Activated naive CD4-positive, alpha-beta T cell (primary cell): Measurements from ENCODE around the gene SULT1C4.
"Not testable (repeated sequence)": the region's sequence is repeated elsewhere in the genome, so short reads cannot be mapped to it uniquely, and the experiment has no call there.

Source experiments
- DNase-seq, 4 experiments: peaks; one replicate each; lab custom pipeline; 2025; lab: John Stamatoyannopoulos, UW

Gene SULT1C4

DNA sequence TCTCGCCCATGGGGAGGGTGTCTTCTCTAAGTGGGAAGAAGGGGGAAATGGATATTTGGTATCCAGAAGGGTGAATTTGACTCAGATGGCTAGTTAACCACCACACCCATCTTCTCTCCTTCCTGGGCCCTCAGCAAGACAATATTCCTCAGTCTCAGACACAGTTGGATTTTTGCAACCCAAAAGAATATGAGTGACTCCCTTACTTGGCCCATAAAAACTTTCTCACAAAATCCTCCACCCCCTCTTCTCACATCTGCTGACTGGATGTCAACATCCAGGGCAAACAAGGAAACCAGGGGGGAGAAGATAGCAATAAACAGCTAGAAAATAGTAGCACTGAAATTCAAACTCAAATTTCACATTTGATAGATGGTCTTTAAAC lies 35.9 kb downstream of the SULT1C4 start:
- no peak for DNase-seq

DNA sequence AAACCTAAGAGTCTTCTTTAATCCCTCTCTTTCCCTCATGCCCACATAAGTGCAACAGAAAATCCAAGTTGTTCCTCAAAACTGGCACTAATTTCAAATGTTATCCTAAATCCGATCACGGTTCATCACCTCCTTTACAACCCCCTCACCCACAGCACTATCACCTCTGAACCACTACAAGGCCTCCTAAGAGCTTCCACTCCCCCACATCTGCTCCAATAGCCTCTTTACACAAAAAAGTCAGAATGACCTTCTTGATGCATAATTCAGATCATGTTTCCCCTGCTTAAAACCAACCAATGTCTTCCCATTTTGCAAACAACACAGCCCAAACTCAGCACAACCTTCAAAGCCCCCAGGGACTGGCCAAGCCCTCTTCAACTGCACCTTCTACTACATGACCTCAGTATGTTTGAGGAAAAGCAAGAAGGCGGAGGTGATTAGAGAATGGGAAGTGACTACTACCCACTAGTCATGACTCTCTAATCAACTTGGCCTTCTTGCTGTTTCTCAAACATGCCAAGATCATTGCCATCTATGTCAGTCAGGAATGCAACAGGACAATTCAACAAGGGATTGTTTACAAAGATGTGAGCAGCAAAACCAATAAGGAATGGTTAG lies 36.6 kb downstream of the SULT1C4 start:
- no peak for DNase-seq

DNA sequence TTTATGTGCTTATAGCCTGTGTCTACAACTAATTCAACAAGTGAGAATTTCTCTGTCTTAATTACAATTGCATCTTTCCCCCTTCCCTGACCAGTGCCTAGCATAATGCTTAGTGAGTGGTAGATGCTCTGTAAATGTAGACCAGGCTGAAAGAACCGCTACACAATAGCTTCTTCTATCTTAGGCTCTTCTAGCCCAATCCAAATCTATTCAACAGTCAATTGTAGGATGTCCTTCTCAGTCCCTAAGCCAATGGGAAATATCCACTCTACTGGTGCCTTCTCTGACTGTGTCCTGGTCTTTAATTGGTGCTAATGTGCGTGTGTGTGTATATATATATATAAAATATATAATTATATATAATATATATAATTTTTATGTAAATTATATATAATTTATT lies 37.2 kb downstream of the SULT1C4 start:
- DNase-seq, result no peak

DNA sequence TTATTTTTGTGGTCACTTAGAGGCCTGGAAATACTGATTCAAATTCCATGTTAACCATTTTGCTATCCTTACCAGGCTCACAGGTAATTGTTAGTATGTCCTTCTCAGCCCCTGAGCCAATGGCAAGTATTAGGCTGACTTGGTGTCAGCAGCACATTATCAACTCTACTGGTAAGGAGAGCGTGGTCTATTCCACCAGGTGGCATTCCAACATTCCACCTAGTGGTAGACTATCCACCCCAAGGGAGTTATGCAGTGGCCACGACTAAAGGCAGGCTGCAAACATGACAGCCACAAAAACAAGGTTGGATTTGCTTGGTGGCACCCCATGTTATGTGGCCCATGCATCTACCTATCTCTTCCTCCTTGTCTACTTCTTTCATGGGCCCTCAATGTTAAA lies 39.5 kb downstream of the SULT1C4 start:
- DNase-seq, result no peak

DNA sequence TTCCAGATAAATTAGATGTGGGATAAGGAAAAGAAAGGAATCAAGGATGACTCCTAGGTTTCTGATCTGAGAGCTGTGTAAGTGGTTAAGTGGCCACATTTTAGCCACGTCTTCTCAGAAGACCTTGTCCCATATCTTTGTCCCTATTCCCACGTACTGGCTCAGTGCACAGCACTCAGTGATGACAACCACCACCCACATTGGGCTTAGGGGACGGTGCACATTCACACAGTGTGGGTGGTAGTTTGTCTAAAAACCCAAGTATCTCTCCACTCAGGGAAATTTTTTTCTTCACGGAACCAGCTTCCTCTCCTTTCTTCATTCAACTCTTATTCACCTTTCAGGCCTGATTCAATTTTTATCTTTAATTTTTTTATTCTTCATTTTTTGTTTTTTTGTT lies 40.7 kb downstream of the SULT1C4 start:
- no peak for DNase-seq

DNA sequence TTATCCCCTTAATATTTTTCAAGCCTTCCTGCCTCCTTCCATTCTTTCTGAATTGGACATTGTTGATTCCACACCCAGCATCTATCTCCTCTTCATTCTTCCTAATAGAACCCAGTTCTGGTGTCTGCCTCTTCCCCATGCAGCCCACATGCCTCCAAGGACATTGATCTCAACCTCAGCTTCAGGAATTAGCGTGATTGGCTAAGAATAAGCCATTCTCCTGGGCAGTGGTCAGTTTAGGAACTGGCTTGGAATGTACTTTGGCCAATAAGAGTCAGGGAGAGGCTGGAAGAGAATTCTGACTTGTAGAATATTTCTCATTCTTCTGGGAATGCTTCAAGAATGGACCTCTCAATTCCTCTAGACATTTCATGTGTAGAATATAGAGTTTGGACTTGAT lies 45.3 kb downstream of the SULT1C4 start:
- no peak for DNase-seq

DNA sequence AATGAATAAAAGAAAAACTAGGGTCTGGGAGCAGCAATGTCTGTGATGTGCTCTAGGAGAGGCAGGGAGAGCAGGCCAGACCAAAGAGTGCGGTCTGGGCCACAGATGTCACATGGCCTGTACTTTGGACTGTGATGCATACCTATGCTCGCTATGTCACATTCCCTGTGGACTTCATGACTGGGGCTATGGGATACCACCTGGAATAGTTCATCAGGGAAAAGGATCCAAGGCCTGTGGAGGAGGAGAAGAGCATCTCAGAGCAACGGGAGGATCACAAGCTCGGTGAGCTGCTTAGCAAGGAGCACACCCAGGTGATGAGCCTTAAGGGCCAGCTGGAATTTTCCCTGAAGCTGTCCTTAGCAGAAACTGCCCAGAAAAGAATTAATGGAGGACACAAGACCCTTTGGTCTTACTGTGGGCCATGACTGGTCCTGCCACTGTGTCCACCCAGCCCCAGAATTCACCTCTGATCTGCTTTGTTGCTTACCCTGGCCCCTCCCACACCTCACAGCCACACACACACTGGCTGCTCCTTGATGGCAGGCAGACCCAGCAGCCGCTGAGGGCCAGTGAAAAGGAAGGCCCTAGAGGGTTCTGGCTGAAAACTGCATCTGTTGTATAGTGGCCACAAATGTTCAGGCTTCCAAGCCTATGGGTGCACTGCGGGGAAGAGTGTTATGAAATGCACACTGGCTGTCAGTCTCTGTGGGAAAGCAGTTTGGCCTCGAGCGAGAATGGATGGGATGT lies 45.9 kb downstream of the SULT1C4 start:
- no peak for DNase-seq

DNA sequence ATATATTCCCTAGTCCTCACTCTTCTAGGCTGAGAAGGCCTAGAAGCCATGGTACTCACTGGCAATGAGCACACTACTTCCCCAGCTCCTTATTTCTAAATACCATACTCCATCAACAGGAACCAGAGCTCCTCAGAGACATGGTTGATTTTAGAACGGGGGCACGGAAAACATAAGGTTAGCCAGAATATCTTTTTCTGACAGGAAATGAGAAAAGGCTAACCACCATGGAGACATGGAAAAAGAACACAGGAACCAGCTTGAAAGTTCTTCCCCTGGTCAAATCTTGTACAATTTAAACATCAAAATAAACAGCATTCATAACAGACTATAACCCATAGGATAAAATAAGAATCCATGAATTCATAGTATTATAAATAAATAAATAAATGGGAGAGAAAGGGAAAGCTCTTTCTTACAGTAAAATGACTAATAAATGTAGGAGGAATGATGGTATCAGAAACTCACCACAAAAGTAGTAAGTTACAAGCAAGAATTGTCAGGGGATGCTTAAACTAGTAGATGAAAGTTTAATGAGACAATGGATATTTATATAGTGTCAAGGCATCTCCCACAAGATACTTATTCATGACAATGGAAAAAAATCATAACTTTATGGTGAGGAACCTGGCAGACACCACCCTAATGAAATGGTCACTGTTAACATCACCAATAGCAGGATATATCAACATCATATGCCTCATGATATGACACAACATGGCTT lies 50.7 kb downstream of the SULT1C4 start:
- DNase-seq, result no peak

DNA sequence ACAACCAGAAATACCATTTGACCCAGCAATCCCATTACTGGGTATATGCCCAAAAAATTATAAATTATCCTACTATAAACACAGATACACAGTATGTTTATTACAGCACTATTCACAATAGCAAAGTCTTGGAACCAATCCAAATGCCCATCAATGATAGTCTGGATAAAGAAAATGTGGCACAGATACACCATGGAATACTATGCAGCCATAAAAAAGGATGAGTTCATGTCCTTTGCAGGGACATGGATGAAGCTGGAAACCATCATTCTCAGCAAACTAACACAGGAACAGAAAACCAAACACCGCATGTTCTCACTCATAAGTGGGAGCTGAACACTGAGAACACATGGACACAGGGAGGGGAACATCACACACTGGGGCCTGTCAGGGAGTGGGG lies 57.8 kb downstream of the SULT1C4 start:
- not testable (repeated sequence) for DNase-seq

DNA sequence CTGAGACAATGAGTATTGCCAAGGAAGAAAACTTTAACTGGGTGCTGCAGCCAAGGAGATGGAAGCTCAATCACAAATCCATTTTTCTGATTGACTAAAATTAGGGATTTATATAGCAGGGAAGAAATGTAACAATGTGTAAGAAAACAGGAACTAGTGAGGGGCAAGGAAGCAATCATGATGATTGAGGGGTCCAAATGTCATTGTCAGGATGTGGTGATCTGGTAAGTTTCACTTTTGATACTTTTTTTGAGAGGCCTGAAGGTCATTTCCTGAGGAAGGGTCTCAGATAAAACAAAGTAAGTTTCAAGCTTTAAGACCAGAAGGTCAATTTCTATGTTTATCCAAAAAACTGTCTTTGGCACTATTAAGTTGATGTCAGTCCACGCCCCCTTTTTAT lies 59.2 kb downstream of the SULT1C4 start:
- no peak for DNase-seq
